ENCODE results near the gene TP53BP2. TPM values are rescaled to one million over a fixed set of nuclear protein-coding genes. Genes with fewer than 3 reads are reported as not detected.
"Not testable (repeated sequence)": the region's sequence is repeated elsewhere in the genome, so short reads cannot be mapped to it uniquely, and the experiment has no call there.

TP53BP2 gene
- total and polyA plus RNA-seq, 2 experiments from 2014 or later, result 9.2 to 18.2 TPM

GRCh38 chr1:223810586-223810985, 35.2 kb downstream of the TP53BP2 start:
- 41 to 47% methylated on average over 2 of the region's 2 CpGs for WGBS, 2 experiments (ENCODE audit: low coverage in 1 of 2, low lambda C conversion rate in 2 of 2, missing lambda C conversion rate in 2 of 2)
- Histone ChIP-seq H3K36me3 (ENCODE audit: low read depth) (peaks cover 10% of the 10 kb centered on the region; the same call in 1 of the 2 replicates), H3K4me3 (no peak overlapping the region), H3K4me1 (ENCODE audit: insufficient read depth) (peaks cover 16% of the 10 kb centered on the region), H3K9me3 (ENCODE audit: low read depth) (no peaks in the 10 kb centered on the region), H3K9ac (no peak overlapping the region), H3K27ac (peak overlapping the region; percentile 34), H2AFZ (no peak overlapping the region), H4K20me1 (ENCODE audit: insufficient read depth) (no peaks in the 10 kb centered on the region), H3K27me3 (replicated peaks; ENCODE audit: insufficient read depth) (no peaks in the 10 kb centered on the region), H3K9me2 (ENCODE audit: insufficient read depth) (no peaks in the 10 kb centered on the region), H3F3A (ENCODE audit: insufficient read depth) (peaks cover 19% of the 10 kb centered on the region; the same call in 1 of the 2 replicates), H3K4me2 (ENCODE audit: unreplicated experiment) (peak overlapping the region; percentile 29), H3K79me2 (ENCODE audit: insufficient read depth) (peaks cover 22% of the 10 kb centered on the region)
- in situ Hi-C loops (cut with MboI), result no loop called here
- DNase-seq, result peak; percentile 48
- TF ChIP-seq EZH2 (IDR thresholded peaks at IDR 0.05; ENCODE audit: insufficient read depth, poor library complexity, severe bottlenecking), result no peak
- no peak for TF ChIP-seq EZH2phosphoT487 (IDR thresholded peaks at IDR 0.05; ENCODE audit: insufficient read depth, low read depth)

- H3F3A ChIP-seq (ENCODE audit: insufficient read depth), result peaks cover 19% of the 10 kb centered on the region; the same call in 1 of the 2 replicates
- H2AFZ ChIP-seq; in situ Hi-C loops (cut with MboI); H3K4me2 ChIP-seq (ENCODE audit: unreplicated experiment); H3K9me2 ChIP-seq (ENCODE audit: insufficient read depth); H3K9ac ChIP-seq; H3K4me3 ChIP-seq; H3K27ac ChIP-seq; H3K27me3 ChIP-seq (replicated peaks; ENCODE audit: insufficient read depth); H3K9me3 ChIP-seq (ENCODE audit: low read depth); H4K20me1 ChIP-seq (ENCODE audit: insufficient read depth); H3K36me3 ChIP-seq (ENCODE audit: low read depth): not testable (repeated sequence)
- H3K4me1 ChIP-seq (ENCODE audit: insufficient read depth), result peaks cover 16% of the 10 kb centered on the region
- peaks cover 15% of the 10 kb centered on the region for H3K79me2 ChIP-seq (ENCODE audit: insufficient read depth)
- 72 to 74% methylated on average over 4 of the region's 4 CpGs for WGBS, 2 experiments (ENCODE audit: low coverage in 1 of 2, low lambda C conversion rate in 2 of 2, missing lambda C conversion rate in 2 of 2)
- peak; percentile 11 for DNase-seq
Measured at GRCh38 chr1:223809905-223810304, 35.8 kb downstream of the TP53BP2 start.

GRCh38 chr1:223803211-223803610, 42.5 kb downstream of the TP53BP2 start:
- Histone ChIP-seq H3K4me1 (ENCODE audit: insufficient read depth) (no peaks in the 10 kb centered on the region), H3K36me3 (ENCODE audit: low read depth) (peaks cover 54% of the 10 kb centered on the region), H3K27ac (no peak overlapping the region), H3K9me2 (ENCODE audit: insufficient read depth) (no peaks in the 10 kb centered on the region), H3K79me2 (ENCODE audit: insufficient read depth) (no peaks in the 10 kb centered on the region), H3F3A (ENCODE audit: insufficient read depth) (peaks cover 5% of the 10 kb centered on the region; the same call in 1 of the 2 replicates), H3K4me2 (ENCODE audit: unreplicated experiment) (no peak overlapping the region), H3K27me3 (replicated peaks; ENCODE audit: insufficient read depth) (no peaks in the 10 kb centered on the region), H3K9ac (no peak overlapping the region), H2AFZ (no peak overlapping the region), H4K20me1 (ENCODE audit: insufficient read depth) (no peaks in the 10 kb centered on the region), H3K9me3 (ENCODE audit: low read depth) (no peaks in the 10 kb centered on the region), H3K4me3 (no peak overlapping the region)
- TF ChIP-seq EZH2phosphoT487 (IDR thresholded peaks at IDR 0.05; ENCODE audit: insufficient read depth, low read depth) (no peak), EZH2 (IDR thresholded peaks at IDR 0.05; ENCODE audit: insufficient read depth, poor library complexity, severe bottlenecking) (no peak)
- 94 to 95% methylated on average over 7 of the region's 7 CpGs for WGBS, 2 experiments (ENCODE audit: low coverage in 1 of 2, low lambda C conversion rate in 2 of 2, missing lambda C conversion rate in 2 of 2)
- in situ Hi-C loops (cut with MboI), result no loop called here
- DNase-seq, result no peak

GRCh38 chr1:223802602-223803001, 43.1 kb downstream of the TP53BP2 start:
- in situ Hi-C loops (cut with MboI), result no loop called here
- H3K27me3 ChIP-seq (replicated peaks; ENCODE audit: insufficient read depth), result no peaks in the 10 kb centered on the region
- no peak overlapping the region for H3K4me2 ChIP-seq (ENCODE audit: unreplicated experiment)
- no peak overlapping the region for H3K9ac ChIP-seq
- H3K36me3 ChIP-seq (ENCODE audit: low read depth), result peaks cover 54% of the 10 kb centered on the region
- no peaks in the 10 kb centered on the region for H3K9me2 ChIP-seq (ENCODE audit: insufficient read depth)
- 89 to 92% methylated on average over 4 of the region's 4 CpGs for WGBS, 2 experiments (ENCODE audit: low coverage in 1 of 2, low lambda C conversion rate in 2 of 2, missing lambda C conversion rate in 2 of 2)
- no peak overlapping the region for H2AFZ ChIP-seq
- H3K4me1 ChIP-seq (ENCODE audit: insufficient read depth), result no peaks in the 10 kb centered on the region
- H3K9me3 ChIP-seq (ENCODE audit: low read depth), result no peaks in the 10 kb centered on the region
- peak; percentile 24 for DNase-seq
- no peak for TF ChIP-seq EZH2 (IDR thresholded peaks at IDR 0.05; ENCODE audit: insufficient read depth, poor library complexity, severe bottlenecking)
- no peak for TF ChIP-seq EZH2phosphoT487 (IDR thresholded peaks at IDR 0.05; ENCODE audit: insufficient read depth, low read depth)
- H3K4me3 ChIP-seq, result no peak overlapping the region
- H3F3A ChIP-seq (ENCODE audit: insufficient read depth), result peaks cover 5% of the 10 kb centered on the region; the same call in 1 of the 2 replicates
- H3K27ac ChIP-seq, result no peak overlapping the region
- H4K20me1 ChIP-seq (ENCODE audit: insufficient read depth), result no peaks in the 10 kb centered on the region
- no peaks in the 10 kb centered on the region for H3K79me2 ChIP-seq (ENCODE audit: insufficient read depth)

GRCh38 chr1:223802032-223802431, 43.7 kb downstream of the TP53BP2 start:
- Histone ChIP-seq H3K27ac (no peak overlapping the region), H3K9me3 (ENCODE audit: low read depth) (no peaks in the 10 kb centered on the region), H3K9me2 (ENCODE audit: insufficient read depth) (no peaks in the 10 kb centered on the region), H3K79me2 (ENCODE audit: insufficient read depth) (no peaks in the 10 kb centered on the region), H3K9ac (no peak overlapping the region), H3K36me3 (ENCODE audit: low read depth) (peaks cover 51% of the 10 kb centered on the region), H3K4me3 (no peak overlapping the region), H2AFZ (no peak overlapping the region), H3F3A (ENCODE audit: insufficient read depth) (peaks cover 1% of the 10 kb centered on the region; the same call in 1 of the 2 replicates), H3K4me1 (ENCODE audit: insufficient read depth) (no peaks in the 10 kb centered on the region), H3K27me3 (replicated peaks; ENCODE audit: insufficient read depth) (no peaks in the 10 kb centered on the region), H4K20me1 (ENCODE audit: insufficient read depth) (no peaks in the 10 kb centered on the region), H3K4me2 (ENCODE audit: unreplicated experiment) (no peak overlapping the region)
- DNase-seq, result no peak
- TF ChIP-seq EZH2 (IDR thresholded peaks at IDR 0.05; ENCODE audit: insufficient read depth, poor library complexity, severe bottlenecking), result no peak
- TF ChIP-seq EZH2phosphoT487 (IDR thresholded peaks at IDR 0.05; ENCODE audit: insufficient read depth, low read depth), result no peak
- in situ Hi-C loops (cut with MboI), result no loop called here
- 89 to 91% methylated on average over 7 of the region's 7 CpGs for WGBS, 2 experiments (ENCODE audit: low coverage in 1 of 2, low lambda C conversion rate in 2 of 2, missing lambda C conversion rate in 2 of 2)
